ENCODE results near the gene ERC2.

The ERC2 gene

GRCh38 chr3:55585856-55586255 is 882.4 kb downstream of the ERC2 start:
- DNase-seq (ENCODE audit: low read depth): no peak

- no peak for DNase-seq (ENCODE audit: low read depth)
Observed at GRCh38 chr3:55584716-55585368, 883.4 kb downstream of the ERC2 start.

- DNase-seq (ENCODE audit: low read depth): no peak
Observed at GRCh38 chr3:55584030-55584429, 884.2 kb downstream of the ERC2 start.

- no peak for DNase-seq (ENCODE audit: low read depth)
Observed at GRCh38 chr3:55583475-55583874, 884.8 kb downstream of the ERC2 start.

- DNase-seq (ENCODE audit: low read depth): no peak
Observed at GRCh38 chr3:55579496-55579895, 888.8 kb downstream of the ERC2 start.

- no peak for DNase-seq (ENCODE audit: low read depth)
Observed at GRCh38 chr3:55576621-55577388, 891.5 kb downstream of the ERC2 start.

- no peak for DNase-seq (ENCODE audit: low read depth)
Observed at GRCh38 chr3:55574671-55575070, 893.6 kb downstream of the ERC2 start.

GRCh38 chr3:55572816-55573215 is 895.5 kb downstream of the ERC2 start:
- DNase-seq (ENCODE audit: low read depth): no peak

- no peak for DNase-seq (ENCODE audit: low read depth)
Observed at GRCh38 chr3:55571913-55572312, 896.4 kb downstream of the ERC2 start.

GRCh38 chr3:55571216-55571813 is 897.0 kb downstream of the ERC2 start:
- DNase-seq (ENCODE audit: low read depth): no peak

- no peak for DNase-seq (ENCODE audit: low read depth)
Observed at GRCh38 chr3:55570271-55570711, 898.0 kb downstream of the ERC2 start.

- no peak for DNase-seq (ENCODE audit: low read depth)
Observed at GRCh38 chr3:55569033-55569599, 899.2 kb downstream of the ERC2 start.

- DNase-seq (ENCODE audit: low read depth): no peak
Observed at GRCh38 chr3:55567615-55568014, 900.7 kb downstream of the ERC2 start.

- no peak for DNase-seq (ENCODE audit: low read depth)
Observed at GRCh38 chr3:55567121-55567520, 901.1 kb downstream of the ERC2 start.

- DNase-seq (ENCODE audit: low read depth): no peak
Observed at GRCh38 chr3:55565521-55565920, 902.7 kb downstream of the ERC2 start.

- no peak for DNase-seq (ENCODE audit: low read depth)
Observed at GRCh38 chr3:55564726-55565125, 903.5 kb downstream of the ERC2 start.

GRCh38 chr3:55562700-55563099 is 905.6 kb downstream of the ERC2 start:
- no peak for DNase-seq (ENCODE audit: low read depth)

- DNase-seq (ENCODE audit: low read depth): no peak
Observed at GRCh38 chr3:55559500-55560423, 908.5 kb downstream of the ERC2 start.

- no peak for DNase-seq (ENCODE audit: low read depth)
Observed at GRCh38 chr3:55558316-55558715, 910.0 kb downstream of the ERC2 start.

- DNase-seq (ENCODE audit: low read depth): no peak
Observed at GRCh38 chr3:55557549-55557948, 910.7 kb downstream of the ERC2 start.

- no peak for DNase-seq (ENCODE audit: low read depth)
Observed at GRCh38 chr3:55556619-55557537, 911.4 kb downstream of the ERC2 start.
